H9 (cell line): Measurements from ENCODE around the gene TGFA. TPM values are rescaled to one million over a fixed set of nuclear protein-coding genes. Genes with fewer than 3 reads are reported as not detected.

Source experiments
- DNase-seq: peaks from one replicate; pipeline ENCODE4 v3.0.0-alpha.2; 2017
- H2AFZ ChIP-seq: one replicate; pipeline ENCODE4 v1.6.1; 2013; ENCODE audit warnings: mild to moderate bottlenecking, low read length, control low read depth, moderate library complexity
- H2AK5ac ChIP-seq: 2 replicates; pipeline ENCODE4 v1.6.1; 2013; ENCODE audit warnings: low read length, control low read depth, mixed read lengths; ENCODE audit not compliant: insufficient read length
- H2BK120ac ChIP-seq: one replicate; pipeline ENCODE4 v1.6.1; 2013; ENCODE audit warnings: low read depth, mild to moderate bottlenecking, low read length, control low read depth, inconsistent platforms; ENCODE audit not compliant: poor library complexity, severe bottlenecking
- H2BK12ac ChIP-seq: 2 replicates; pipeline ENCODE4 v1.6.1; 2013; ENCODE audit warnings: low read length, control low read depth, mixed read lengths, low read depth; ENCODE audit not compliant: insufficient read length
- H2BK15ac ChIP-seq: 2 replicates; pipeline ENCODE4 v1.6.1; 2013; ENCODE audit warnings: low read depth, low read length, control low read depth
- H2BK20ac ChIP-seq: one replicate; pipeline ENCODE4 v1.6.1; 2013; ENCODE audit warnings: low read depth, mild to moderate bottlenecking, low read length, control low read depth, inconsistent platforms; ENCODE audit not compliant: poor library complexity, severe bottlenecking
- H2BK5ac ChIP-seq: 2 replicates; pipeline ENCODE4 v1.6.1; 2013; ENCODE audit warnings: low read length, control low read depth, mixed read lengths; ENCODE audit not compliant: insufficient read length
- H3K14ac ChIP-seq: 2 replicates; pipeline ENCODE4 v1.6.1; 2013; ENCODE audit warnings: low read length, control low read depth; ENCODE audit not compliant: insufficient read depth
- H3K18ac ChIP-seq: 2 replicates; pipeline ENCODE4 v1.6.1; 2013; ENCODE audit warnings: low read depth, mild to moderate bottlenecking, mixed read lengths, low read length, control low read depth; ENCODE audit not compliant: insufficient read length
- H3K23ac ChIP-seq: 2 replicates; pipeline ENCODE4 v1.6.1; 2013; ENCODE audit warnings: low read length, control low read depth, mixed read lengths, low read depth; ENCODE audit not compliant: insufficient read length
- H3K23me2 ChIP-seq: 2 replicates; pipeline ENCODE4 v1.6.1; 2013; ENCODE audit warnings: low read depth, mild to moderate bottlenecking, mixed read lengths, low read length, control low read depth; ENCODE audit not compliant: insufficient read length, poor library complexity, severe bottlenecking
- H3K27ac ChIP-seq: 2 replicates; pipeline ENCODE4 v1.5.1; 2013; ENCODE audit warnings: low read length, control low read depth, mixed read lengths, low read depth; ENCODE audit not compliant: insufficient read length
- H3K27me3 ChIP-seq: 2 replicates; pipeline ENCODE4 v1.6.1; 2013; ENCODE audit warnings: low read length, control low read depth, inconsistent platforms; ENCODE audit not compliant: insufficient read depth
- H3K4ac ChIP-seq: 2 replicates; pipeline ENCODE4 v1.6.1; 2013; ENCODE audit warnings: low read depth, mild to moderate bottlenecking, control low read depth, inconsistent platforms, low read length, moderate library complexity
- H3K4me1 ChIP-seq: 2 replicates; pipeline ENCODE4 v1.6.1; 2013; ENCODE audit warnings: low read length, control low read depth, inconsistent platforms; ENCODE audit not compliant: insufficient read depth
- H3K4me2 ChIP-seq: 2 replicates; pipeline ENCODE4 v1.6.1; 2013; ENCODE audit warnings: low read length, control low read depth, mixed read lengths; ENCODE audit not compliant: insufficient read length, insufficient read depth
- H3K56ac ChIP-seq: 2 replicates; pipeline ENCODE4 v1.6.1; 2013; ENCODE audit warnings: low read depth, mild to moderate bottlenecking, mixed read lengths, low read length, control low read depth; ENCODE audit not compliant: insufficient read length
- H3K79me1 ChIP-seq: 2 replicates; pipeline ENCODE4 v1.6.1; 2013; ENCODE audit warnings: low read depth, mild to moderate bottlenecking, moderate library complexity, low read length, control low read depth, inconsistent platforms; ENCODE audit not compliant: insufficient read depth, poor library complexity, severe bottlenecking
- H3K79me2 ChIP-seq: 2 replicates; pipeline ENCODE4 v1.6.1; 2013; ENCODE audit warnings: low read length, control low read depth, inconsistent platforms; ENCODE audit not compliant: insufficient read depth
- H3K9ac ChIP-seq: 2 replicates; pipeline ENCODE4 v1.6.1; 2013; ENCODE audit warnings: low read length, control low read depth, mixed read lengths; ENCODE audit not compliant: insufficient read length; ENCODE audit errors: extremely low read depth
- H3K9me3 ChIP-seq: one replicate; pipeline ENCODE4 v1.6.1; 2013; ENCODE audit warnings: low read depth, low read length, inconsistent platforms; ENCODE audit not compliant: control insufficient read depth
- H3T11ph ChIP-seq: one replicate; pipeline ENCODE4 v1.6.1; 2013; ENCODE audit warnings: mild to moderate bottlenecking, low read length, control low read depth, inconsistent platforms
- H4K20me1 ChIP-seq: one replicate; pipeline ENCODE4 v1.6.1; 2013; ENCODE audit not compliant: control insufficient read depth, insufficient read length, insufficient read depth
- H4K5ac ChIP-seq: 2 replicates; pipeline ENCODE4 v1.6.1; 2013; ENCODE audit warnings: low read depth, mild to moderate bottlenecking, mixed read lengths, low read length, control low read depth; ENCODE audit not compliant: insufficient read length
- H4K8ac ChIP-seq: replicated peaks from 2 replicates; pipeline ENCODE4 v1.6.1; 2013; ENCODE audit warnings: low read length, control low read depth, mixed read lengths, low read depth; ENCODE audit not compliant: insufficient read length
- H4K91ac ChIP-seq: 2 replicates; pipeline ENCODE4 v1.6.1; 2013; ENCODE audit warnings: low read depth, mild to moderate bottlenecking, moderate library complexity, mixed read lengths, low read length, control low read depth; ENCODE audit not compliant: insufficient read length
- H3K27ac Mint-ChIP-seq, 3 experiments: 2 replicates in 2 of 3; 3 replicates in 1 of 3; pipeline ENCODE4 v1.8.0; 2020 to 2021; ENCODE audit warnings: mixed read lengths in 3 of 3, mild to moderate bottlenecking in 1 of 3, moderate library complexity in 1 of 3
- H3K27me3 Mint-ChIP-seq: 2 replicates; pipeline ENCODE4 v1.8.0; 2021; ENCODE audit warnings: low read depth, mild to moderate bottlenecking, moderate library complexity, mixed read lengths
- H3K36me3 Mint-ChIP-seq, 3 experiments: 2 replicates in 2 of 3; 3 replicates in 1 of 3; pipeline ENCODE4 v1.8.0; 2020 to 2021; ENCODE audit warnings: low read depth in 3 of 3, mixed read lengths in 3 of 3; ENCODE audit not compliant: insufficient read depth in 1 of 3
- H3K4me1 Mint-ChIP-seq, 2 experiments: 2 replicates each; pipeline ENCODE4 v1.8.0; 2020; ENCODE audit warnings: mixed read lengths in 2 of 2
- H3K4me3 Mint-ChIP-seq, 2 experiments: 2 replicates in 1 of 2; 3 replicates in 1 of 2; pipeline ENCODE4 v1.8.0; 2020 to 2021; ENCODE audit warnings: mild to moderate bottlenecking in 2 of 2, mixed read lengths in 2 of 2, moderate library complexity in 1 of 2
- H3K9me3 Mint-ChIP-seq, 2 experiments: 2 replicates in 1 of 2; 3 replicates in 1 of 2; pipeline ENCODE4 v1.8.0; 2020; ENCODE audit warnings: mild to moderate bottlenecking in 2 of 2, mixed read lengths in 2 of 2, moderate library complexity in 1 of 2
- WGBS: extraction: QIAGEN DNeasy Blood & Tissue Kit; methylation state at CpG from one replicate; pipeline ENCODE4 v1.1.7; 2013; ENCODE audit warnings: missing lambda C conversion rate, low lambda C conversion rate, mixed read lengths; ENCODE audit not compliant: insufficient read length; ENCODE audit errors: extremely low coverage; 5-methylcytosine and 5-hydroxymethylcytosine counted together
- total RNA-seq: library from RNA; stranded (reverse); gene quantifications from 2 replicates; pipeline ENCODE4 v1.2.1, GENCODE V29; 2021
- TF ChIP-seq, protein P1 (sequence below): fragments of 200-600 bp; sonication (generic); conservative IDR thresholded peaks from 3 replicates; pipeline ENCODE4 v1.8.0; 2021; ENCODE audit warnings: antibody characterized with exemption, mild to moderate bottlenecking

The TGFA gene
- total RNA-seq, 1 experiment from 2014 or later = 3.3 TPM

DNA sequence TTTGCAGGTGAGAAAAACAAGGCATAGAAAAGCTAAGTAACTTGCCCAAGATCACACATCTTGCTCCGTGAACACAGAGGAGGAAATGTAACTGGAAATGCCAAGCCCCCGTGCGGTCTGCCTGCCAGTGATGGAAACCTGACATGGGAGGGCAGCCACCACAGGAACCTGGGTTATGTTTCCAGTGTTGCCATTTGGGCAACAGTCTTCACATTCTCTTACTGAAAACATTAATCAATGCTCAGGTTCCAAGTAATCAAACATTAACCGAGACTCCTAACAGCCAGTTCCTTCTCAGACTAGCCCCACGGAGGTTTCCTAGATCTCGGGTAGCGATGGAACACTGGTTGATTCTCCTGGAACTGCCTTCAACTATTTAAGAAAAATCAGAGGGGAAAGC lies 2.5 kb downstream of the TGFA start:
- WGBS = no CpG with 5 or more reads among the region's 7 CpGs
- Histone ChIP-seq H4K8ac (no peak overlapping the region), H3K4ac (no peak overlapping the region), H3K27me3 (peaks cover 8% of the 10 kb centered on the region; the same call in 1 of the 2 replicates), H3K18ac (no peak overlapping the region), H2BK12ac (no peak overlapping the region), H3K14ac (no peak overlapping the region), H2AFZ (no peak overlapping the region), H3K56ac (no peak overlapping the region), H4K91ac (no peak overlapping the region), H2BK20ac (no peak overlapping the region), H2BK5ac (no peak overlapping the region), H2BK15ac (no peak overlapping the region), H3K9ac (no peak overlapping the region), H3K4me2 (no peak overlapping the region), H3K27ac (no peak overlapping the region), H3T11ph (no peak overlapping the region), H3K9me3 (no peaks in the 10 kb centered on the region), H3K79me1 (no peaks in the 10 kb centered on the region), H3K4me1 (no peaks in the 10 kb centered on the region), H4K20me1 (no peaks in the 10 kb centered on the region), H3K23ac (no peak overlapping the region), H3K23me2 (peaks cover 18% of the 10 kb centered on the region), H2BK120ac (no peak overlapping the region), H2AK5ac (no peak overlapping the region), H4K5ac (no peak overlapping the region), H3K79me2 (no peaks in the 10 kb centered on the region)
- Mint-ChIP-seq H3K4me3 (no peak overlapping the region), H3K36me3 (peaks cover 0 to 1% (median 0%) of the 10 kb centered on the region in 3 experiments; a peak in 1 of 7 replicates), H3K4me1 (peaks cover 19 to 22% of the 10 kb centered on the region in 2 experiments), H3K9me3 (peaks cover 0 to 4% of the 10 kb centered on the region in 2 experiments; a peak in 1 of 5 replicates), H3K27ac (no peak overlapping the region), H3K27me3 (peaks cover 37% of the 10 kb centered on the region)
- DNase-seq = no peak
- TF ChIP-seq, protein P1, sequence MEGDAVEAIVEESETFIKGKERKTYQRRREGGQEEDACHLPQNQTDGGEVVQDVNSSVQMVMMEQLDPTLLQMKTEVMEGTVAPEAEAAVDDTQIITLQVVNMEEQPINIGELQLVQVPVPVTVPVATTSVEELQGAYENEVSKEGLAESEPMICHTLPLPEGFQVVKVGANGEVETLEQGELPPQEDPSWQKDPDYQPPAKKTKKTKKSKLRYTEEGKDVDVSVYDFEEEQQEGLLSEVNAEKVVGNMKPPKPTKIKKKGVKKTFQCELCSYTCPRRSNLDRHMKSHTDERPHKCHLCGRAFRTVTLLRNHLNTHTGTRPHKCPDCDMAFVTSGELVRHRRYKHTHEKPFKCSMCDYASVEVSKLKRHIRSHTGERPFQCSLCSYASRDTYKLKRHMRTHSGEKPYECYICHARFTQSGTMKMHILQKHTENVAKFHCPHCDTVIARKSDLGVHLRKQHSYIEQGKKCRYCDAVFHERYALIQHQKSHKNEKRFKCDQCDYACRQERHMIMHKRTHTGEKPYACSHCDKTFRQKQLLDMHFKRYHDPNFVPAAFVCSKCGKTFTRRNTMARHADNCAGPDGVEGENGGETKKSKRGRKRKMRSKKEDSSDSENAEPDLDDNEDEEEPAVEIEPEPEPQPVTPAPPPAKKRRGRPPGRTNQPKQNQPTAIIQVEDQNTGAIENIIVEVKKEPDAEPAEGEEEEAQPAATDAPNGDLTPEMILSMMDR = no peak
